ENCODE measurements around the gene SLC46A1. TPM values are rescaled to one million over a fixed set of nuclear protein-coding genes. Genes with fewer than 3 reads are reported as not detected.

Gene SLC46A1
- total RNA-seq, 1 donor from 2014 or later: 5.3 TPM

GRCh38 chr17:28345419-28346198 lies 60.4 kb downstream of the SLC46A1 start:
- DNase-seq (ENCODE audit: low spot score): no peak
- no peak for TF ChIP-seq CTCF (IDR thresholded peaks at IDR 0.05; ENCODE audit: unreplicated experiment)
- Mint-ChIP-seq H3K27me3 (ENCODE audit: unreplicated experiment) (peaks cover 3% of the 10 kb centered on the region), H3K36me3 (ENCODE audit: low read depth, unreplicated experiment) (peaks cover 44% of the 10 kb centered on the region), H3K27ac (ENCODE audit: unreplicated experiment) (no peak overlapping the region), H3K4me1 (ENCODE audit: unreplicated experiment) (no peaks in the 10 kb centered on the region), H3K9me3 (ENCODE audit: unreplicated experiment) (no peaks in the 10 kb centered on the region), H3K4me3 (ENCODE audit: unreplicated experiment) (no peak overlapping the region)

Small RNA genes within 50 kb of the gene (microRNA-seq; reads per million reads assigned to microRNA genes)
- gene MIR4723 (ENCODE audit: unreplicated experiment): 3.5 reads per million, percentile 41 among the genes with 10 or more reads in this experiment

Other genes starting within 250 kb of the SLC46A1 start
- 59.4 TPM for gene TMEM97, start 87.0 kb downstream of the SLC46A1 start, total RNA-seq (ENCODE audit: unreplicated experiment)
- 47.2 TPM for gene IFT20, start 70.7 kb downstream of the SLC46A1 start, total RNA-seq (ENCODE audit: unreplicated experiment)
- 104 TPM for gene TNFAIP1, start 70.5 kb downstream of the SLC46A1 start, total RNA-seq (ENCODE audit: unreplicated experiment)
- 57.2 TPM for gene POLDIP2, start 48.7 kb downstream of the SLC46A1 start, total RNA-seq (ENCODE audit: unreplicated experiment)
- not detected for gene SEBOX, start 41.0 kb downstream of the SLC46A1 start, total RNA-seq (ENCODE audit: unreplicated experiment)
- not detected for gene VTN, start 35.9 kb downstream of the SLC46A1 start, total RNA-seq (ENCODE audit: unreplicated experiment)
- gene SARM1, start 34.5 kb downstream of the SLC46A1 start, total RNA-seq (ENCODE audit: unreplicated experiment): 5.8 TPM
- gene SLC13A2, start 67.4 kb upstream of the SLC46A1 start, total RNA-seq (ENCODE audit: unreplicated experiment): not detected
- not detected for gene FOXN1, start 100.1 kb upstream of the SLC46A1 start, total RNA-seq (ENCODE audit: unreplicated experiment)
- gene UNC119, start 146.4 kb upstream of the SLC46A1 start, total RNA-seq (ENCODE audit: unreplicated experiment): 47.2 TPM
- gene PIGS, start 165.3 kb upstream of the SLC46A1 start, total RNA-seq (ENCODE audit: unreplicated experiment): 53.6 TPM
- 18.3 TPM for gene ALDOC, start 170.7 kb upstream of the SLC46A1 start, total RNA-seq (ENCODE audit: unreplicated experiment)
- 28.5 TPM for gene SPAG5, start 192.8 kb upstream of the SLC46A1 start, total RNA-seq (ENCODE audit: unreplicated experiment)
- gene RSKR, start 208.0 kb upstream of the SLC46A1 start, total RNA-seq (ENCODE audit: unreplicated experiment): 25.1 TPM
- gene BLTP2, start 238.9 kb upstream of the SLC46A1 start, total RNA-seq (ENCODE audit: unreplicated experiment): 203 TPM